Endothelial cell of umbilical vein (primary cell): Measurements from ENCODE around the gene PKDREJ. TPM values are rescaled to one million over a fixed set of nuclear protein-coding genes. Genes with fewer than 3 reads are reported as not detected.

ENCODE experiments used
- BruUV-seq: library from RNA; stranded (reverse); fragments of 400-500 nt; replicated peaks from 2 replicates; lab custom pipeline; 2021; lab: Mats Ljungman, UMichigan
- CTCF ChIA-PET: fragments of 300-600, 350-600 bp; sonication (Branson Sonifier 250); formaldehyde crosslinking; loops from one replicate; lab custom pipeline; 2021; ENCODE audit warnings: antibody characterized with exemption, inconsistent platforms; lab: Charles Lee
- POLR2A ChIA-PET: fragments of 300-600, 350-600 bp; sonication (Branson Sonifier 250); formaldehyde crosslinking; loops from one replicate; lab custom pipeline; 2021; ENCODE audit warnings: antibody characterized with exemption, inconsistent platforms; lab: Charles Lee
- DNase-seq: peaks from one replicate; pipeline ENCODE4 v3.0.0-alpha.2; 2011; ENCODE audit warnings: low read depth, low spot score
- FAIRE-seq: peaks from 2 replicates; lab custom pipeline; 2011; peaks lifted over from hg19 to GRCh38; lab: Jason Lieb, UNC
- H2AFZ ChIP-seq: 2 replicates; pipeline ENCODE4 v1.6.0; 2012; ENCODE audit warnings: low read depth, low read length, control low read depth, inconsistent platforms
- H3K27ac ChIP-seq: 2 replicates; pipeline ENCODE4 v1.5.1; 2011; ENCODE audit warnings: low read depth, mild to moderate bottlenecking, control low read depth, low read length, moderate library complexity; ENCODE audit not compliant: insufficient read depth
- H3K27me3 ChIP-seq, 2 experiments: 2 replicates each; pipeline versions ENCODE4 v1.6.0 to v1.6.1; 2011; ENCODE audit warnings: low read length in 2 of 2, mixed read lengths in 1 of 2; ENCODE audit not compliant: control insufficient read depth in 2 of 2, insufficient read depth in 2 of 2
- H3K36me3 ChIP-seq, 2 experiments: 2 replicates in 1 of 2; 3 replicates in 1 of 2; pipeline ENCODE4 v1.5.1; 2011; ENCODE audit warnings: low read length in 2 of 2, mild to moderate bottlenecking in 1 of 2, moderate library complexity in 1 of 2; ENCODE audit not compliant: control insufficient read depth in 2 of 2, insufficient read depth in 2 of 2; ENCODE audit errors: extremely low read depth in 1 of 2
- H3K4me1 ChIP-seq: 3 replicates; pipeline ENCODE4 v1.5.1; 2011; ENCODE audit warnings: mild to moderate bottlenecking, low read length; ENCODE audit not compliant: control insufficient read depth, insufficient read depth; ENCODE audit errors: extremely low read depth
- H3K4me2 ChIP-seq: 2 replicates; pipeline ENCODE4 v1.6.1; 2011; ENCODE audit warnings: low read length, control low read depth, mixed read lengths; ENCODE audit not compliant: insufficient read depth
- H3K4me3 ChIP-seq, 3 experiments: fragments of 200-600 bp in 1 of 3; sonication (generic), shearing (Covaris generic) in 1 of 3; replicated peaks in 1 of 3; 2 replicates each; pipeline ENCODE4 v1.5.1; 2011 to 2016; ENCODE audit warnings: control low read depth in 3 of 3, low read length in 3 of 3, mild to moderate bottlenecking in 2 of 3, inconsistent platforms in 1 of 3, low read depth in 1 of 3, moderate library complexity in 1 of 3; ENCODE audit not compliant: insufficient read depth in 1 of 3
- H3K79me2 ChIP-seq: 2 replicates; pipeline ENCODE4 v1.6.0; 2012; ENCODE audit warnings: low read length, inconsistent platforms; ENCODE audit not compliant: control insufficient read depth, insufficient read depth
- H3K9ac ChIP-seq: replicated peaks from 2 replicates; pipeline ENCODE3; 2011; ENCODE audit warnings: low read length, control low read depth; ENCODE audit not compliant: insufficient read depth; ENCODE audit errors: extremely low read depth
- H3K9me1 ChIP-seq: replicated peaks from 3 replicates; pipeline ENCODE4 v1.6.0; 2011; ENCODE audit warnings: mild to moderate bottlenecking, low read length; ENCODE audit not compliant: control insufficient read depth, insufficient read depth; ENCODE audit errors: extremely low read depth
- H3K9me3 ChIP-seq: replicated peaks from 2 replicates; pipeline ENCODE4 v1.5.1; 2012; ENCODE audit warnings: low read length, inconsistent platforms; ENCODE audit not compliant: control insufficient read depth, insufficient read depth
- H4K20me1 ChIP-seq: replicated peaks from 2 replicates; pipeline ENCODE3; 2011; ENCODE audit warnings: mild to moderate bottlenecking, low read length; ENCODE audit not compliant: control insufficient read depth, insufficient read depth; ENCODE audit errors: extremely low read depth
- CTCF ChIP-seq, 2 donors: IDR thresholded peaks; 1 replicate in 1 of 2; 2 replicates in 1 of 2; pipeline ENCODE4 v1.5.1; 2011; ENCODE audit warnings: low read length in 2 of 2, mild to moderate bottlenecking in 2 of 2, moderate library complexity in 2 of 2, control low read depth in 1 of 2, inconsistent platforms in 1 of 2, low read depth in 1 of 2; ENCODE audit not compliant: insufficient read depth in 1 of 2; ENCODE audit errors: extremely low read depth in 1 of 2
- EZH2 ChIP-seq: IDR thresholded peaks from 2 replicates; pipeline ENCODE4 v1.6.1; 2012; ENCODE audit warnings: borderline replicate concordance, low read depth, mild to moderate bottlenecking, moderate library complexity, low read length, inconsistent platforms; ENCODE audit not compliant: severe bottlenecking
- FOS ChIP-seq: IDR thresholded peaks from 2 replicates; pipeline ENCODE4 v1.6.1; 2011; ENCODE audit warnings: mild to moderate bottlenecking, low read length, moderate library complexity, borderline replicate concordance; ENCODE audit not compliant: insufficient read depth
- GATA2 ChIP-seq: IDR thresholded peaks from 2 replicates; pipeline ENCODE4 v1.7.0; 2011; ENCODE audit warnings: low read depth, mild to moderate bottlenecking, moderate library complexity, mixed read lengths, low read length; ENCODE audit not compliant: insufficient read length, insufficient read depth
- JUN ChIP-seq: IDR thresholded peaks from 2 replicates; pipeline ENCODE4 v1.6.1; 2011; ENCODE audit warnings: borderline replicate concordance, low read depth; ENCODE audit not compliant: insufficient read length, insufficient read depth
- MAX ChIP-seq: IDR thresholded peaks from 2 replicates; pipeline ENCODE4 v1.6.1; 2011; ENCODE audit not compliant: insufficient read depth, insufficient read length
- MYC ChIP-seq: IDR thresholded peaks from one replicate; pipeline ENCODE4 v1.6.1; 2011; ENCODE audit warnings: mild to moderate bottlenecking, low read depth, low read length
- POLR2A ChIP-seq: IDR thresholded peaks from 2 replicates; pipeline ENCODE4 v1.6.1; 2012; ENCODE audit warnings: low read depth, mild to moderate bottlenecking, control low read depth, low read length
- POLR2AphosphoS5 ChIP-seq: IDR thresholded peaks from 2 replicates; pipeline ENCODE4 v1.6.1; 2012; ENCODE audit warnings: low read depth, mild to moderate bottlenecking, control low read depth, low read length, moderate library complexity; ENCODE audit not compliant: insufficient read depth
- dilution Hi-C: fragments of 300-500 bp; cut with MboI; formaldehyde crosslinking; loops from one replicate; pipeline ENCODE4 v1.15.0; 2019; ENCODE audit warnings: low sequenced_read_pairs; ENCODE audit not compliant: extremely low pct_ligation_motif_present
- intact Hi-C: fragments of 100-400 bp; cut with micrococcal nuclease; formaldehyde crosslinking; loops from one replicate; pipeline ENCODE4 v1.10.0; 2022
- polyA plus RNA-seq, 4 experiments: library from polyadenylated mRNA; depleted of rRNA in 3 of 4; stranded (reverse) in 3 of 4; unstranded in 1 of 4; fragments of >200 nt; gene quantifications; 2 replicates each; pipeline versions ENCODE4 v1.2.1 to v1.2.3, GENCODE V29; 2011 to 2012; ENCODE audit warnings: missing spikeins in 1 of 4
- total RNA-seq: library from RNA; stranded (reverse); gene quantifications from 2 replicates; pipeline ENCODE4 v1.2.3, GENCODE V29; 2021

PKDREJ gene
- total and polyA plus RNA-seq, 2 donors (not counting 3 experiments of a cell fraction or from before 2014, with no cell fraction given) = not detected

GRCh38 chr22:46312056-46312455, 48.9 kb upstream of the PKDREJ start:
- ChIA-PET CTCF (interaction anchor here (1.0 to 6.3 kb wide), 4 partner anchors 12 to 306 kb away, joined by 5 to 111 read pairs (median 5); no protein-coding TSS in a partner anchor), POLR2A (no interaction called here)
- no peak for FAIRE-seq
- dilution Hi-C loops (no loop called here), intact Hi-C loops (no loop called here)
- Histone ChIP-seq H4K20me1 (no peaks in the 10 kb centered on the region), H2AFZ (no peak overlapping the region), H3K4me2 (no peak overlapping the region), H3K79me2 (peaks cover 41% of the 10 kb centered on the region), H3K36me3 (peaks cover 0 to 14% of the 10 kb centered on the region in 2 experiments), H3K9ac (no peak overlapping the region), H3K27ac (no peak overlapping the region), H3K4me1 (no peaks in the 10 kb centered on the region), H3K27me3 (no peaks in the 10 kb centered on the region), H3K9me1 (no peaks in the 10 kb centered on the region), H3K4me3 (no peak overlapping the region), H3K9me3 (no peaks in the 10 kb centered on the region)
- no TSS peak for BruUV-seq
- no peak for TF ChIP-seq CTCF (IDR thresholded peaks at IDR 0.05; ENCODE audit: extremely low read depth in 1 of 2, insufficient read depth in 1 of 2, low read depth in 1 of 2, low read length in 2 of 2)
- TF ChIP-seq POLR2AphosphoS5 = no peak
- no peak for TF ChIP-seq EZH2
- TF ChIP-seq FOS = no peak
- TF ChIP-seq GATA2 = no peak
- no peak for TF ChIP-seq POLR2A
- no peak for TF ChIP-seq MYC
- TF ChIP-seq JUN = no peak
- TF ChIP-seq MAX = no peak
- no peak for DNase-seq
